NCI-H82 treated with DMSO at 0.1 percent for 48 hours (cell line): ENCODE measurements around the gene KLHL33.
"Not testable (repeated sequence)": the region's sequence is repeated elsewhere in the genome, so short reads cannot be mapped to it uniquely, and the experiment has no call there.

Experiments
- DNase-seq: peaks from one replicate; lab custom pipeline; 2025; ENCODE audit not compliant: unreplicated experiment; lab: John Stamatoyannopoulos, UW

KLHL33 gene

GRCh38 chr14:20452831-20453230 lies 16.9 kb upstream of the KLHL33 start:
- not testable (repeated sequence) for DNase-seq

GRCh38 chr14:20446889-20447288 lies 10.9 kb upstream of the KLHL33 start:
- DNase-seq = no peak

- not testable (repeated sequence) for DNase-seq
Measured at GRCh38 chr14:20443650-20444049, 7.7 kb upstream of the KLHL33 start.

- no peak for DNase-seq
Measured at GRCh38 chr14:20441461-20441860, 5.5 kb upstream of the KLHL33 start.

GRCh38 chr14:20440882-20441281 lies 4.9 kb upstream of the KLHL33 start:
- DNase-seq = no peak

- no peak for DNase-seq
Measured at GRCh38 chr14:20440465-20440864, 4.5 kb upstream of the KLHL33 start.

GRCh38 chr14:20438664-20439063 lies 2.7 kb upstream of the KLHL33 start:
- DNase-seq = no peak

- DNase-seq = no peak
Measured at GRCh38 chr14:20436363-20436755, 393 bp upstream of the KLHL33 start.

- no peak for DNase-seq
Measured at GRCh38 chr14:20434701-20435581, 1.0 kb downstream of the KLHL33 start.

GRCh38 chr14:20429801-20430669 lies 5.9 kb downstream of the KLHL33 start:
- no peak for DNase-seq

GRCh38 chr14:20428802-20429201 lies 7.2 kb downstream of the KLHL33 start:
- no peak for DNase-seq

GRCh38 chr14:20428010-20428365 lies 8.0 kb downstream of the KLHL33 start:
- no peak for DNase-seq

GRCh38 chr14:20427231-20428009 lies 8.5 kb downstream of the KLHL33 start:
- no peak for DNase-seq

- DNase-seq = no peak
Measured at GRCh38 chr14:20424851-20425250, 11.1 kb downstream of the KLHL33 start.

GRCh38 chr14:20422886-20423285 lies 13.1 kb downstream of the KLHL33 start:
- no peak for DNase-seq

GRCh38 chr14:20421267-20421666 lies 14.7 kb downstream of the KLHL33 start:
- no peak for DNase-seq

- no peak for DNase-seq
Measured at GRCh38 chr14:20419419-20419818, 16.5 kb downstream of the KLHL33 start.

- no peak for DNase-seq
Measured at GRCh38 chr14:20418501-20418909, 17.5 kb downstream of the KLHL33 start.

GRCh38 chr14:20417250-20418186 lies 18.4 kb downstream of the KLHL33 start:
- no peak for DNase-seq

GRCh38 chr14:20416223-20416622 lies 19.7 kb downstream of the KLHL33 start:
- DNase-seq = no peak
